ENCODE data around the gene PRPF6. TPM values are rescaled to one million over a fixed set of nuclear protein-coding genes. Genes with fewer than 3 reads are reported as not detected.
A peak's percentile ranks its signal among the peaks of the same experiment; 100 is the strongest.

Gene PRPF6
- total RNA-seq, 1 donor from 2014 or later, result 52.6 TPM

- Histone ChIP-seq H2AFZ (ENCODE audit: low read depth, low read length) (no peak overlapping the region), H3K9ac (ENCODE audit: low read length) (no peak overlapping the region), H3K36me3 (ENCODE audit: insufficient read depth, low read length) (no peaks in the 10 kb centered on the region), H3K4me3 (ENCODE audit: insufficient read depth, low read depth, low read length) (no peak overlapping the region), H3K27me3 (ENCODE audit: insufficient read depth, low read length) (peaks cover 47% of the 10 kb centered on the region), H3K27ac (ENCODE audit: low read depth, low read length) (no peak overlapping the region), H3K4me2 (ENCODE audit: low read length) (peak overlapping the region; percentile 8), H3K79me2 (ENCODE audit: insufficient read depth, low read length) (no peaks in the 10 kb centered on the region), H4K20me1 (ENCODE audit: insufficient read depth, low read length) (peaks cover 12% of the 10 kb centered on the region), H3K4me1 (ENCODE audit: insufficient read depth, low read length) (peaks cover 2% of the 10 kb centered on the region), H3K9me3 (ENCODE audit: insufficient read depth, low read depth, low read length) (no peaks in the 10 kb centered on the region)
- Mint-ChIP-seq H3K27ac (ENCODE audit: unreplicated experiment) (no peak overlapping the region), H3K4me3 (ENCODE audit: unreplicated experiment) (no peak overlapping the region), H3K36me3 (ENCODE audit: low read depth, unreplicated experiment) (no peaks in the 10 kb centered on the region), H3K9me3 (ENCODE audit: unreplicated experiment) (no peaks in the 10 kb centered on the region), H3K4me1 (ENCODE audit: low read depth, unreplicated experiment) (peaks cover 8% of the 10 kb centered on the region), H3K27me3 (ENCODE audit: low read depth, unreplicated experiment) (peaks cover 48% of the 10 kb centered on the region)
- FAIRE-seq, result no peak
- no peak for DNase-seq (ENCODE audit: low read depth)
- peak; percentile 98 for TF ChIP-seq EZH2 (IDR thresholded peaks at IDR 0.05; ENCODE audit: insufficient read depth, low read length)
- TF ChIP-seq CTCF (IDR thresholded peaks at IDR 0.05; ENCODE audit: insufficient read depth, low read depth, low read length), result no peak
Measured at GRCh38 chr20:64047968-64048401, 67.1 kb downstream of the PRPF6 start.

- no peak overlapping the region for H3K4me2 ChIP-seq (ENCODE audit: low read length)
- no peaks in the 10 kb centered on the region for H3K36me3 Mint-ChIP-seq (ENCODE audit: low read depth, unreplicated experiment)
- H2AFZ ChIP-seq (ENCODE audit: low read depth, low read length), result no peak overlapping the region
- H3K4me1 Mint-ChIP-seq (ENCODE audit: low read depth, unreplicated experiment), result peaks cover 8% of the 10 kb centered on the region
- peaks cover 12% of the 10 kb centered on the region for H4K20me1 ChIP-seq (ENCODE audit: insufficient read depth, low read length)
- H3K79me2 ChIP-seq (ENCODE audit: insufficient read depth, low read length), result no peaks in the 10 kb centered on the region
- H3K9me3 Mint-ChIP-seq (ENCODE audit: unreplicated experiment), result no peaks in the 10 kb centered on the region
- H3K27ac ChIP-seq (ENCODE audit: low read depth, low read length), result no peak overlapping the region
- no peaks in the 10 kb centered on the region for H3K36me3 ChIP-seq (ENCODE audit: insufficient read depth, low read length)
- FAIRE-seq (no peak), DNase-seq (ENCODE audit: low read depth) (no peak)
- peaks cover 48% of the 10 kb centered on the region for H3K27me3 Mint-ChIP-seq (ENCODE audit: low read depth, unreplicated experiment)
- peaks cover 45% of the 10 kb centered on the region for H3K27me3 ChIP-seq (ENCODE audit: insufficient read depth, low read length)
- H3K4me3 ChIP-seq (ENCODE audit: insufficient read depth, low read depth, low read length), result no peak overlapping the region
- H3K4me3 Mint-ChIP-seq (ENCODE audit: unreplicated experiment), result no peak overlapping the region
- TF ChIP-seq EZH2 (IDR thresholded peaks at IDR 0.05; ENCODE audit: insufficient read depth, low read length), result peak; percentile 96
- TF ChIP-seq CTCF (IDR thresholded peaks at IDR 0.05; ENCODE audit: insufficient read depth, low read depth, low read length), result no peak
- H3K9ac ChIP-seq (ENCODE audit: low read length), result no peak overlapping the region
- no peaks in the 10 kb centered on the region for H3K9me3 ChIP-seq (ENCODE audit: insufficient read depth, low read depth, low read length)
- peaks cover 2% of the 10 kb centered on the region for H3K4me1 ChIP-seq (ENCODE audit: insufficient read depth, low read length)
- no peak overlapping the region for H3K27ac Mint-ChIP-seq (ENCODE audit: unreplicated experiment)
Measured at GRCh38 chr20:64048402-64049044, 67.6 kb downstream of the PRPF6 start.
